GM10266 (cell line): ENCODE results near the gene KMT2C.

Experiments used
- DNase-seq: peaks from one replicate; pipeline ENCODE4 v3.0.0; 2012; ENCODE audit errors: extremely low spot score
- CTCF ChIP-seq: IDR thresholded peaks from 2 replicates; pipeline ENCODE4 v1.5.1; 2012; ENCODE audit warnings: mild to moderate bottlenecking, low read depth; ENCODE audit not compliant: control insufficient read depth, insufficient read depth; ENCODE audit errors: missing control alignments

Gene KMT2C

GRCh38 chr7:152126741-152127140 is 309.1 kb downstream of the KMT2C start:
- no peak for DNase-seq
- no peak for TF ChIP-seq CTCF

GRCh38 chr7:152122540-152122939 is 313.3 kb downstream of the KMT2C start:
- no peak for TF ChIP-seq CTCF

GRCh38 chr7:152121432-152121831 is 314.4 kb downstream of the KMT2C start:
- DNase-seq = no peak
- no peak for TF ChIP-seq CTCF

More at GRCh38 chr7:152122540-152122939, 313.3 kb downstream of the KMT2C start:
- DNase-seq = no peak

GRCh38 chr7:152120776-152121175 is 315.0 kb downstream of the KMT2C start:
- TF ChIP-seq CTCF = no peak

GRCh38 chr7:152120210-152120609 is 315.6 kb downstream of the KMT2C start:
- no peak for TF ChIP-seq CTCF
- no peak for DNase-seq

More at GRCh38 chr7:152120776-152121175, 315.0 kb downstream of the KMT2C start:
- no peak for DNase-seq

- TF ChIP-seq CTCF = no peak
Observed at GRCh38 chr7:152117356-152117755, 318.4 kb downstream of the KMT2C start.

GRCh38 chr7:152115021-152115718 is 320.6 kb downstream of the KMT2C start:
- no peak for DNase-seq
- TF ChIP-seq CTCF = no peak

More at GRCh38 chr7:152117356-152117755, 318.4 kb downstream of the KMT2C start:
- no peak for DNase-seq
